Prostate gland (tissue), 2 donors: ENCODE results near the gene PRDM1. TPM values are rescaled to one million over a fixed set of nuclear protein-coding genes. Genes with fewer than 3 reads are reported as not detected.

Source experiments
- DNase-seq: peaks from one replicate; pipeline ENCODE4 v3.0.0-alpha.2; 2019; ENCODE audit warnings: low spot score
- H3K27ac ChIP-seq, 2 donors: fragments of 200-600 bp; sonication (generic); 2 replicates each; pipeline ENCODE4 v1.5.1; 2017 to 2019
- H3K27me3 ChIP-seq: fragments of 200-600 bp; sonication (generic); replicated peaks from 2 replicates; pipeline ENCODE4 v1.5.1; 2019; ENCODE audit not compliant: insufficient read depth
- H3K36me3 ChIP-seq, 2 donors: fragments of 200-600 bp; sonication (generic); 1 replicate in 1 of 2; 2 replicates in 1 of 2; pipeline versions ENCODE4 v1.5.1 to v1.8.1; 2017 to 2019
- H3K4me1 ChIP-seq: fragments of 200-600 bp; sonication (generic); replicated peaks from 2 replicates; pipeline ENCODE4 v1.5.1; 2019
- H3K4me3 ChIP-seq, 2 donors: fragments of 200-600 bp; sonication (generic); 2 replicates each; pipeline ENCODE4 v1.5.1; 2017 to 2019
- H3K9me3 ChIP-seq: fragments of 200-600 bp; sonication (generic); 2 replicates; pipeline ENCODE4 v1.5.1; 2017
- POLR2A ChIP-seq: fragments of 450-650 bp; IDR thresholded peaks from one replicate; pipeline ENCODE4 v1.6.1; 2016; ENCODE audit warnings: antibody characterized with exemption, mild to moderate bottlenecking
- POLR2AphosphoS5 ChIP-seq: sonication (generic); formaldehyde crosslinking; IDR thresholded peaks from one replicate; pipeline ENCODE4 v1.6.1; 2017; ENCODE audit warnings: antibody characterized with exemption
- WGBS: methylation state at CpG from one replicate; pipeline ENCODE4 v1.1.5; 2018; 5-methylcytosine and 5-hydroxymethylcytosine counted together
- intact Hi-C: fragments of 100-400 bp; cut with DNase I; formaldehyde crosslinking; loops from one replicate; pipeline ENCODE4 v1.14.2; 2022
- total RNA-seq, 2 donors: library from RNA; depleted of rRNA; stranded (reverse); fragments of >200 nt; gene quantifications; one replicate each; pipeline ENCODE4 v1.1.0, GENCODE V29; 2016
- TF ChIP-seq, protein P1 (sequence below), 4 experiments: fragments of 200-600 bp in 2 of 4; fragments of 450-650 bp in 2 of 4; sonication (generic) in 2 of 4; IDR thresholded peaks; 1 replicate in 3 of 4; 2 replicates in 1 of 4; pipeline ENCODE4 v1.5.1; 2016 to 2019; ENCODE audit warnings: antibody characterized with exemption in 4 of 4, mild to moderate bottlenecking in 2 of 4, moderate library complexity in 2 of 4

The PRDM1 gene
- total RNA-seq, 2 donors from 2014 or later = 3.5 TPM

DNA sequence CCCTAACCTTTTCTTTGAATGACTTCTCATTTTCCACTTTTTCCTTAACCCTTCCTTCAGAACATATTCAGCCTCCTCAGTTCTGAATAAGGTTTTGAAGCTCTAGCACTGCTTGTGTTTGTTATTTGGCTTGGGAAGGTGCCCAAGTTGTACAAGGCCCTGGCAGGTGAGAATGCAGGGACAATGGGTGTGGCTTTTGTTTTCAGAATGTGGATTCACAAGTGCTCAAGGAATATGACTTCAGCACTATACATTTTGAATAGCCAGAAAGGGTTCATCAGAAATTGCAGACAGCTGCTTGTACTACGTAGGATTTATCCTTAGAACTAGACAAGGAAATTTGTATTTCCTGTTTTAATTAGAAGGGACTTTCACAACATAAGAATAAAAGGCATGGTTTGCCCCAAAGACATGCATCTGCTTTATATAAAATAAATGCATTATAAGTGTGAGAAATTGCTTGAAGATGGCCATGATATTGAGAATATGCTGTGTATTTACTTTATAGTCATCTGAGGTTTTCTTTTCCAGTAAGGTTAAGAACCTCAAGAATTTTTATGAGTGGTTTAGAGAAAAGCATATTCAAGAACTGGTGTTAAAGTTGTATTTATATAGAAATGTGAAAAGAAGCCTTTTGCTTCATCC, 29.3 kb upstream of the PRDM1 start:
- intact Hi-C loops = no loop called here
- Histone ChIP-seq H3K27ac (peak overlapping the region in 1 of 2 donors; percentile 62), H3K4me3 (no peak overlapping the region), H3K27me3 (no peaks in the 10 kb centered on the region), H3K36me3 (no peaks in the 10 kb centered on the region), H3K9me3 (no peaks in the 10 kb centered on the region), H3K4me1 (no peaks in the 10 kb centered on the region)
- 68% methylated on average over 1 of the region's 1 CpG for WGBS
- TF ChIP-seq POLR2AphosphoS5 (peak; percentile 34), POLR2A (no peak)
- TF ChIP-seq, protein P1, sequence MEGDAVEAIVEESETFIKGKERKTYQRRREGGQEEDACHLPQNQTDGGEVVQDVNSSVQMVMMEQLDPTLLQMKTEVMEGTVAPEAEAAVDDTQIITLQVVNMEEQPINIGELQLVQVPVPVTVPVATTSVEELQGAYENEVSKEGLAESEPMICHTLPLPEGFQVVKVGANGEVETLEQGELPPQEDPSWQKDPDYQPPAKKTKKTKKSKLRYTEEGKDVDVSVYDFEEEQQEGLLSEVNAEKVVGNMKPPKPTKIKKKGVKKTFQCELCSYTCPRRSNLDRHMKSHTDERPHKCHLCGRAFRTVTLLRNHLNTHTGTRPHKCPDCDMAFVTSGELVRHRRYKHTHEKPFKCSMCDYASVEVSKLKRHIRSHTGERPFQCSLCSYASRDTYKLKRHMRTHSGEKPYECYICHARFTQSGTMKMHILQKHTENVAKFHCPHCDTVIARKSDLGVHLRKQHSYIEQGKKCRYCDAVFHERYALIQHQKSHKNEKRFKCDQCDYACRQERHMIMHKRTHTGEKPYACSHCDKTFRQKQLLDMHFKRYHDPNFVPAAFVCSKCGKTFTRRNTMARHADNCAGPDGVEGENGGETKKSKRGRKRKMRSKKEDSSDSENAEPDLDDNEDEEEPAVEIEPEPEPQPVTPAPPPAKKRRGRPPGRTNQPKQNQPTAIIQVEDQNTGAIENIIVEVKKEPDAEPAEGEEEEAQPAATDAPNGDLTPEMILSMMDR (IDR thresholded peaks at IDR 0.05) = no peak
- DNase-seq = peak; percentile 50

DNA sequence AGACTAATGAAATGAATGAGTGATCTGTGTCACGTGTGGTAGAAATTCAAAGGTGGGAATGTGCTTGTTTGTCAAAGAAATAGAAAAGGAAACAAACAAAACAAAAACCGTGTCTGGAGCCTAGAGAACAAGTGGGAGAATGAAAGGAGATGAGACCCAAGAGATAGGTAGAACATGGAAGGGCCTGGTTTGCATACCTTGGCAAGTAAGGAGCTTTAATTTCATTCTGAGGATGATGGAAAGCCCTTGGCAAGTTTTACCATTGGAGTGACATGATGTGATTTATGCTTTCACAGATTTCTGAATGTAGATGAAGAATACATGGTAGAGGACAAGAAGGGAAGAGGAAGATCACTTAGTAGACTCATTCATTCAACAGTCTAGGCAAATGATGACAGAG, 26.8 kb upstream of the PRDM1 start:
- no peak overlapping the region for H3K4me3 ChIP-seq
- TF ChIP-seq POLR2A (no peak), POLR2AphosphoS5 (no peak)
- TF ChIP-seq, protein P1 (IDR thresholded peaks at IDR 0.05) = no peak
- no peaks in the 10 kb centered on the region for H3K4me1 ChIP-seq
- 88% methylated on average over 2 of the region's 2 CpGs for WGBS
- no peak overlapping the region for H3K27ac ChIP-seq
- no peak for DNase-seq
- intact Hi-C loops = no loop called here
- no peaks in the 10 kb centered on the region for H3K9me3 ChIP-seq
- H3K36me3 ChIP-seq = no peaks in the 10 kb centered on the region
- no peaks in the 10 kb centered on the region for H3K27me3 ChIP-seq

DNA sequence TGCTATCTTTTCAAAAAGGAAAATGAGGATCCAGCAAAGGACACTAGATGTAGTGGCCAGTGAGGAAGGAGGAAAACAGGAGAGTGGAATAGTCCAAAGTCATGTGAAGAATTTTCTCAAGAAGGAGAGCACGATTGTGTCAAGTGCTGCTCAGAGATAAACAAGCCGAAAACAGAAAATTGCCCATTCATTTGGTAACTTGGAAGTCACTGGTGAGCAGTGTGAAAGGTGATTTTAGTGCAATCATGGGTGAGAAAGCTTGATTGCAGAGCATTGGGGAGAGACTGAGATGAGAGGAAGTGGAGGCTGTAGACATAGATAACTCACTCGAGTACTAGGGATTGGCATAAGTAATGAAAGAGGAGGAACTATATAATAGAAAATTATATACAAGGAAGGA, 26.0 kb upstream of the PRDM1 start:
- DNase-seq = no peak
- TF ChIP-seq POLR2A (no peak), POLR2AphosphoS5 (no peak)
- TF ChIP-seq, protein P1 (IDR thresholded peaks at IDR 0.05) = no peak
- WGBS = 84% methylated on average over 3 of the region's 3 CpGs

DNA sequence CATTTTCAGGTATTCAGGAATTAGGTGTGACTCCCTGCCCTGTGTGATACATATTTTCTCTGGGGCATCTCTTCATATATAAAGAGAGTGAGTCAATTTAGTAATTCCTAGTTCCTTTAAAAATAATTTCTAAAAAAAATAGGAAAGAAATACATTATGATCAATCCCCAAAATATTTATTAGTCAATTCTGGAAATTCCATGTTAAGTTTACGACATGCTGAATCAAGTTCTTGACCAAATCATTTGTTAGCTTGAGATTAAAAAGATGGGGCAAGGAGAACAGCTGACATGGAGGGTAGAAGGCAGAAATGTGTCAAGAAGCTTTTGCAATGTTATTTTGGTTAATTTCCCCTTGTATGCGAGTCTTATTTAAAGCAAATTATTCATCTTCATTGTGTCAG, 22.7 kb upstream of the PRDM1 start:
- 95% methylated on average over 2 of the region's 2 CpGs for WGBS
- Histone ChIP-seq H3K9me3 (no peaks in the 10 kb centered on the region), H3K36me3 (no peaks in the 10 kb centered on the region), H3K4me3 (no peak overlapping the region), H3K27ac (no peak overlapping the region), H3K27me3 (no peaks in the 10 kb centered on the region), H3K4me1 (no peaks in the 10 kb centered on the region)
- intact Hi-C loops = no loop called here
- TF ChIP-seq POLR2A (no peak), POLR2AphosphoS5 (no peak)
- TF ChIP-seq, protein P1 (IDR thresholded peaks at IDR 0.05) = no peak
- DNase-seq = no peak

More for the DNA sequence above, 26.0 kb upstream of the PRDM1 start:
- intact Hi-C loops = no loop called here
- no peak overlapping the region for H3K4me3 ChIP-seq
- H3K36me3 ChIP-seq = no peaks in the 10 kb centered on the region
- H3K27me3 ChIP-seq = no peaks in the 10 kb centered on the region
- no peaks in the 10 kb centered on the region for H3K9me3 ChIP-seq
- H3K27ac ChIP-seq = no peak overlapping the region
- no peaks in the 10 kb centered on the region for H3K4me1 ChIP-seq

DNA sequence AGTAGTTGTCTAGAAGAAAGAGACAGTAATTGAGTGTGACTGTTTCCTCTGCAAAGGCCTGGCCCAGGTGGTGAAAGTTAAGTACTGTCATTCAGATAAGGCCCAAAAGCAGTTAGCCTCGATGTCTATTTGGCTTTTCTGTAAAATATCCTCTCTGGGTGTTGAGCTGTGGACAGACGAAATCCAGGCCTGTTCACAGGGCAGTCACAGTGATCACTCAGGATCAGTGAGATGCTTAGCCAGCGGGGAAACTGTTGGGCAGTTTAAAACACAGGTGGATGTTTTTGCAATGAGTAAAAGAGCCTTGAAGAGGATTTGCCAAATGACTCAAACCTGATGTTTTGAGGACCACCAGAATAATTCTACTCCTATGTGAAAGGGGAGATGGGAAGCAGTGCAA, 22.0 kb upstream of the PRDM1 start:
- DNase-seq = no peak
- 75% methylated on average over 3 of the region's 3 CpGs for WGBS
- no peaks in the 10 kb centered on the region for H3K27me3 ChIP-seq
- TF ChIP-seq POLR2A (no peak), POLR2AphosphoS5 (no peak)
- TF ChIP-seq, protein P1 (IDR thresholded peaks at IDR 0.05) = no peak
- no peaks in the 10 kb centered on the region for H3K9me3 ChIP-seq
- intact Hi-C loops = no loop called here
- H3K4me3 ChIP-seq = no peak overlapping the region
- H3K27ac ChIP-seq = no peak overlapping the region
- no peaks in the 10 kb centered on the region for H3K36me3 ChIP-seq
- H3K4me1 ChIP-seq = no peaks in the 10 kb centered on the region
